Skeletal muscle cell (primary cell): ENCODE results near the gene SULT4A1.
A peak's percentile ranks its signal among the peaks of the same experiment; 100 is the strongest.

Experiments used
- DNase-seq: peaks from one replicate; pipeline ENCODE4 v3.0.0-alpha.2; 2010; ENCODE audit warnings: low read depth
- H3K4me3 ChIP-seq: 2 replicates; pipeline ENCODE4 v1.5.1; 2011; ENCODE audit warnings: low read depth, mild to moderate bottlenecking, control low read depth, low read length, moderate library complexity

SULT4A1 gene

GRCh38 chr22:43867839-43868635 is 5.7 kb upstream of the SULT4A1 start:
- peak; percentile 28 for DNase-seq

GRCh38 chr22:43862882-43863202 is 529 bp upstream of the SULT4A1 start:
- no peak for DNase-seq
- H3K4me3 ChIP-seq: peak overlapping the region; percentile 49

More at GRCh38 chr22:43867839-43868635, 5.7 kb upstream of the SULT4A1 start:
- H3K4me3 ChIP-seq: no peak overlapping the region

GRCh38 chr22:43861529-43861928 is 784 bp downstream of the SULT4A1 start:
- H3K4me3 ChIP-seq: peak overlapping the region; percentile 62
- no peak for DNase-seq

- H3K4me3 ChIP-seq: peak overlapping the region; percentile 62
- no peak for DNase-seq
These were observed 1.5 kb downstream of the SULT4A1 start for GRCh38 chr22:43860831-43861230.

GRCh38 chr22:43860126-43860525 is 2.2 kb downstream of the SULT4A1 start:
- H3K4me3 ChIP-seq: no peak overlapping the region
- no peak for DNase-seq

- H3K4me3 ChIP-seq: no peak overlapping the region
- no peak for DNase-seq
These were observed 2.7 kb downstream of the SULT4A1 start for GRCh38 chr22:43859621-43860020.

GRCh38 chr22:43859176-43859575 is 3.1 kb downstream of the SULT4A1 start:
- H3K4me3 ChIP-seq: no peak overlapping the region
- no peak for DNase-seq

- no peak for DNase-seq
- H3K4me3 ChIP-seq: no peak overlapping the region
These were observed 4.0 kb downstream of the SULT4A1 start for GRCh38 chr22:43858156-43858895.

- DNase-seq: no peak
- no peak overlapping the region for H3K4me3 ChIP-seq
These were observed 4.9 kb downstream of the SULT4A1 start for GRCh38 chr22:43857367-43857766.

GRCh38 chr22:43855431-43855830 is 6.9 kb downstream of the SULT4A1 start:
- no peak overlapping the region for H3K4me3 ChIP-seq
- no peak for DNase-seq

- DNase-seq: no peak
These were observed 7.5 kb downstream of the SULT4A1 start for GRCh38 chr22:43854786-43855271.

GRCh38 chr22:43854121-43854785 is 8.1 kb downstream of the SULT4A1 start:
- no peak overlapping the region for H3K4me3 ChIP-seq
- DNase-seq: no peak

More at GRCh38 chr22:43854786-43855271, 7.5 kb downstream of the SULT4A1 start:
- H3K4me3 ChIP-seq: no peak overlapping the region

- no peak overlapping the region for H3K4me3 ChIP-seq
- no peak for DNase-seq
These were observed 8.9 kb downstream of the SULT4A1 start for GRCh38 chr22:43853328-43853931.

- DNase-seq: no peak
These were observed 9.6 kb downstream of the SULT4A1 start for GRCh38 chr22:43852573-43853327.

GRCh38 chr22:43851979-43852307 is 10.4 kb downstream of the SULT4A1 start:
- no peak overlapping the region for H3K4me3 ChIP-seq
- no peak for DNase-seq

More at GRCh38 chr22:43852573-43853327, 9.6 kb downstream of the SULT4A1 start:
- H3K4me3 ChIP-seq: no peak overlapping the region

GRCh38 chr22:43851058-43851978 is 11.0 kb downstream of the SULT4A1 start:
- DNase-seq: no peak
- no peak overlapping the region for H3K4me3 ChIP-seq

GRCh38 chr22:43850529-43850928 is 11.8 kb downstream of the SULT4A1 start:
- DNase-seq: no peak
- H3K4me3 ChIP-seq: no peak overlapping the region

GRCh38 chr22:43849731-43850130 is 12.6 kb downstream of the SULT4A1 start:
- DNase-seq: no peak
- H3K4me3 ChIP-seq: no peak overlapping the region
